Left forelimb (tissue), 1 donor: ENCODE measurements around the gene SLC23A2.
"Not testable (repeated sequence)": the region's sequence is repeated elsewhere in the genome, so short reads cannot be mapped to it uniquely, and the experiment has no call there.

Experiments used
- DNase-seq: peaks from one replicate; pipeline ENCODE4 v3.0.0-alpha.2; 2018; ENCODE audit warnings: low spot score

Gene SLC23A2

DNA sequence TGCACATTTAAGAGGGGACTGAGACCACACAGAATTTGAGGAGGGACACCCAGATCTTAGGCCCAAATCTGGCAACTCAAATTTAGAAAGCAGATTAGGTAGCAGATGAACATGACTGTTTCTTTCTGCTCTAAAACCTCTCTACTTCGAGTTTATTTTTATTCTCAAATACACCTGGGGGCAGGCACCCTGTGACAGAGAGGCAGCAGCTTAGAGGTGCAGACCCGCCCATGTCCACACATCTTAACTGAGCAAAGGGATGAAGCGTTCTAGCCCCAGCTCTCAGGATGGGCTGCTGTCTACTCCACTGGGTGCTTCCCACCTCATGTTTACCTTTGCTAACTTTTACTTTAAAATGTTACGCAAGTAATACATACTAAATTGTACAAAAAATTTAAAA, 125.0 kb downstream of the SLC23A2 start:
- DNase-seq, result no peak

DNA sequence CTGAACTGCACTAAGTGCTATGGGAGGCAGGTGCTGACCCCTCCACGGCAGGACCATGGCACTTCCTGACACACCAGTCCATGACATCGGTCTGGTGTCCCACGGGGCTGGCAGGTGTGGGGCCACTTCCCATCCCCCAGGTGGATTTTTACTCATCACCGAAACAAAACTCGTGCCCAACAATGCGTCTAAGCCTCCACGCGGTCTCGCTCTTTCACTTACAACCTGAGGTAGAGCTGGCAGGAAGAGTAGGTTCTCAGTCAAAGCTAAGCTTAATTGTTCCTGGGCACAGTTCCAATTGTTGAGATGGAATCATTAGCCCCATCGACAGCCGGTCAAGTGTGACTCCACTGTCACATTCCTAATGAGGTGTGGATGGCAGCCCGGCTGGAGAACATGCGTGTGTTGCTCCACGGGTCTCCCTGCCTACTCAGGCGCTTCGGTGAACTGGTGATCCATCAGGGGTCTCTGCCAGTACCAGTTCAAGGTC, 125.7 kb downstream of the SLC23A2 start:
- DNase-seq, result no peak

DNA sequence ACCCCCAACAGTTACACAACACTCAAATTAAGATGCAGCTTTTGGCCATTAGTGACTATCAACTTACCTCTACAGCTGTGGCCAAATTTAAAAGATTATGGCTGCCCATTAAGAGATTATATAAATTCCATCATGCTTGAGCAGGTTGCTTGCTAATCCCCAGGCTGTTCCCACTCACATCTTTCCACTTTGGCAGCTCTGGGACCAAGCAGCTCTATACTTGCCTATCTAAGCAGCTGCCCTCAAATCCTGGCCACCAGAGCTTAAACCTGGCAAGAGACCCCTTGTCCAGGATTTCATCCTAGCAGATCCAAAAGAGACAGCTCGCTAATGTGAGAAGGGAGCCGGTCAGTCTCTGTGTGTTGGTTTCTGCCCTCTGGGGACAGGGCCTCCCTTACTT, 127.9 kb downstream of the SLC23A2 start:
- no peak for DNase-seq

DNA sequence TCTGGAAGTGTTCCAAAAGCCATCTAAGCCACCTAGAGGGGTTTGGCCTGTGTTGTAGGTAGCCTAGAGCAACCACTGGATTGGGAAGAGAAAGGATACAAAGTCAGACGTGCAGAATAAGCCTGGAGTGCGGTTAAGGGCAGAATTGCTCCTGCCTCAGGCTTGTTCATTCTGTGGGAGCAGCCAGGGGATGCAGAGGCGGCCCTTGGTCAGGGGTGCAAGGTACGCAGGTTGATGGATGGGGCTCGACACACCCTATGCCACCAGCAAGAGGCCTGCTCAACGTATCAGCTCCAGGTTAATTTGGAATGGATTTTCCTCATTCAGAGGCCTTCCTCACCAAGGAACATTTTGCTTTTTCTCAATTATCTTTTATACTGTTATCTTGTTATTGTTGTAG, 129.8 kb downstream of the SLC23A2 start:
- no peak for DNase-seq

DNA sequence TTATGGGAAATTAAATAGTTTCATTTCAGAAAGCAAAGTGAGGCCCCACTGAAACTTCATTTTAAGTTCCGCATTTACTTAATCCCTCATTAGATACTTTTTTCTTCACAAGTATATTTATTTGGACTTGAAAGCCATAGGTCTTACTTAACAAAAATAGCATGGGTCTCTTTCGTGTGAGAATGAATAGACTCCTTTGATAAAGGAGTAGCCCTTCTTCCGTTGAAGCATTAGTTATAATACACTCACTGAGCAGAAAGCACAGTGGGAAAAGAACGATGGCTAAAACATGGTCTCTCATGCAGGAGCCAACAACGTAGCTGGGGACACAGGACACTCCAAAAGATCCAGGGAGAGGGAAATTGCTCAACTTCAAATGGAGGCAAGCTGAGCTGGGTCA, 130.4 kb downstream of the SLC23A2 start:
- no peak for DNase-seq

DNA sequence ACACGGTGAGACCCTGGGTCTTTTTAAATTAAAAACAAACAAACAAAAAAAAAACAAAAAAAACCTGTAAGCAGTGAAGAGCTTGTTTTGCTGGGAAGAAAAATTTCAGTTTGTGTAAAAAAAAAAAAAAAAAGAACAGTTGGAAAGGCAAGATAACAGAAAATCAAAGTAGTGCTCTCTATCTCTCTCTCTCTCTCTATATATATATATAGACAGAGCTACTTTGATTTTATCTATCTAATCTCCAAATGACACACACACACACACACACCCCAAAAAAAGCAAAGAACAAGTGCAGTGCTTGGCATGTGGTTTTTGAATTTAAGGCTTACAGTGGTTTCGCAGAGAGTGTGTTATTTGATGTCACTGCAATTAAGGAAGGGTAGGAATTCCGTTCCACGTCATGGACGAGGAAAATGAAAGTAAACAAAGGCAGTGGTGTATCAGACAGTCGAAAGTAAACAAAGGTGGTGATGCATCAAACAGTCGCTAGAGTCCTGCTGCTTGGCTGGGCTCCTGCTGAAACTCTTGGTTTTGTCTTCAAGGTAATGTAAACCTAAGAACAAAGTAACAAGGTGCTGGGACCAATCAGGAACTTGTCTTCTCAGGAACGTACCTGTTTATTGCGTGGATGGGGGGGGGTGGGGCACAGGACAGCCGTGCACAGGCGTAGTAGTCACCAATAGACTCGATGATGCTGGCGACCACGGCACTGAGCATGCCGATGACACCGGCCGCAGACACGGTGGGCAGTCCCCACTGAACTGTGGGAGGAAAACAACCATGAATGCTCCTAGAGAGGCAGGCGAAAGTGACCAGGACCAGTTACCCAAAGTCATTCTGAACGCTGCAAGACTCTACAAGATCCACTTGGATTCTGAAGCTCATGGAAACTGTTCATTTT, 131.8 kb downstream of the SLC23A2 start:
- DNase-seq, result no peak

DNA sequence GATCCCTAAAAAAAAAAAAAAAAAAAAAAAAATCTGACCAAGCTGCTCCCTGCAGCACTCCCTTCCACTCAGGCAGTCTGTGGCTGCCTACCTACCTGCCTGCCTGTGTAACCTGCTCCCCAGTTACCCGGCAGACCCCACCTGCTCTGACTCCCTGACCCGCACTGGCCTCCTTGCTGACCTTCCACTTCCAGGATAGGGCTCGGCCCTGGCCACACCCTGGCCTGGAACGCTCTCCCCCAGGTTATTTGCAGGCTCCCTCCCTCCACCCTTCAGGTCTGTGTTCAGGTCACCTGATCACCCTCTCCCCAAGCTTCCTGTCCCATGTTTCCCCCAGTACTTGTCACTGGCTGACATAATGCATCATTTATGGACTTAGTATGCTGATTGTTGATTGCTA, 134.3 kb downstream of the SLC23A2 start:
- DNase-seq, result no peak

DNA sequence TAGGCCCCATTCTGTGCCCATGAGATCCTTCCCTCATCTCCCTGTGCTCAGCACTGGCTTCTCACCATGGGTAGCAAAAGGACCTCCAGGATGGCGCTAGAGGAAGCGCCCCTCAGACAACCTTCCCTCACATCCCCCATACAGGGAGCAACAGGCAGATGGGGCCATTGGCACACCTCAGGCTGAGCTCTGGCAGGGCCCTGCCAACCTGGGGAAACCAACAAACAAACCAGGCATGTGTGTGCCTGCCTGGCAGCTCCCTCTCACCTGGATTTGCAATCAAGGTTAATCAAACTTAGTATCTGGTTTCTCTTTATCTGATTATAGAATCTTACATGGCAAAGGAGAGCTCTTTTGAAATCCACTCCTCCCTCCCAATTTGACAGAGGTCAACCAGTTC, 134.9 kb downstream of the SLC23A2 start:
- DNase-seq, result no peak

DNA sequence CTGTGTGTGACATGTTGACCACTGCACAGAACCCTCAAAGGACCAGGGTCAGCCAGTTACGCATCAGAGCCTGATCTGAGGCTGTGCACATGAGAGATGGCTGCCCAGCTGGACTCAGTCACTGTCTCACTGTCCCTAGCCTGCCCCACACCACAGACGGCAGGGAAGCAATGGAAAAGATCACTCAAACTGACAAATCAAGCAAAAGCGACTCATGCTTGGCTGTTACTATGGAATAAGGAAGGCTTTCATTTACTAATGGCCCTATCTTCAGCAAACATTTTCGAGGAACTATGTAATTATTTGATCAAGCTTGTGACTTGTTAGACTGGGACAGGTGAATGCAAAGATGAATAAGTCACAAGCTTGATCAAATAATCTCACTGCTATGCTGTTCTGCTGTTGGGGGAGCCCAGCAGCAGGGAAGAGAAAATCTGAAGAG, 137.0 kb downstream of the SLC23A2 start:
- DNase-seq, result no peak

DNA sequence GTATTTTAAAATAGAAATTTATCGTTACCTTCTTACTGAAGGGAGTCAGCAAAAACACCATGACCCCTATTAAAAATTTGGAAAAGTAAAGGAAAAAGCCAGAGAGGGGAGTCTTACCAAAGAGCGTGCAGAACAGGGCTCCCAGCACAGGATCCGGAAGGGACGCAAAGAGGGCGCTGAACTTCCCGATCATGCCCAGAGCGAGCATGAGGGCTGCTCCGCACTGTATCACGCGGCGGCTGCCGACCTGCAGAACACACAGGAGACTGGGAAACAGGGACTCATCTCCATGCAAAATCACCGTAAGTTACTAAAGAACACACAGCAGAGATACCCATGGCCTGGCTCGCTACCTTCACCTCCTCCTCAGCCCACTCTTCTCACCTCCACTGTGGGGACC, 138.6 kb downstream of the SLC23A2 start:
- no peak for DNase-seq

DNA sequence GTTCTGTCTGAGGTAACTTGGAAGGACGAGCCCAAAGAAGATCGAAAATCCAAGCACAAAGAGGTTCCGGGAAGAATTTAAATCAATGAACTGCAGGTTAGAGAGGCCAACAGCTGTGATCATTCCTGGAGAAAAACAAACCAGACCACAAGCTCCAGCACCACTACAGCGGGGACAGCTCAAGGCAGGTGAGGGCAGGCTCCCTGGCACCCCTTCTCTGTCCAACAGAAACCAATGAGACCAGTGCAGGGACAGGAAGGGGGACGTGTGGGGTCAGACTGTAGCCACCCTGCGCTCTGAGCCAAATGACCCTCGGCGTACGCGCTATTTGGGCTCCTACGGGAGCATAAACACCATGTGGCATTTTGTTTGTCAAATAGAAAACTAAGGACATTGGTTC, 139.3 kb downstream of the SLC23A2 start:
- no peak for DNase-seq

DNA sequence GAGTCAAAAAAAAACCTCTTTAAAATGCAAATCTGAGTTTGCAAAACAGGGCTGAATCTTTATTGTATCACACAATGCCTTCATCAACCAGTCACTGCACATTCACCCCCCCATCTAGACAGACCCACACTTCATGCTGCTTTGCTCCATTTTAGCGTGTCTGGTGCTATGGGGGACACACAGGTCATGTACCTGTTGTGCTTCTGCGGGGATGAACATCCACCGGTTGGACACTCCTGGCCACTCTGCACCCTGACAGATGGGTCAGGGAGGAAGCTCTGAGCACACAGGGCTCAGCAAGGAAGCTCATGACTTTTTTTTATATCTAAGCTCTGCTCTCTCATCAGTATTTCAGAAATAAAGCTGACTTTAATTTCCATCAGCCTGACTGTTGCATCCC, 143.3 kb downstream of the SLC23A2 start:
- DNase-seq, result no peak

DNA sequence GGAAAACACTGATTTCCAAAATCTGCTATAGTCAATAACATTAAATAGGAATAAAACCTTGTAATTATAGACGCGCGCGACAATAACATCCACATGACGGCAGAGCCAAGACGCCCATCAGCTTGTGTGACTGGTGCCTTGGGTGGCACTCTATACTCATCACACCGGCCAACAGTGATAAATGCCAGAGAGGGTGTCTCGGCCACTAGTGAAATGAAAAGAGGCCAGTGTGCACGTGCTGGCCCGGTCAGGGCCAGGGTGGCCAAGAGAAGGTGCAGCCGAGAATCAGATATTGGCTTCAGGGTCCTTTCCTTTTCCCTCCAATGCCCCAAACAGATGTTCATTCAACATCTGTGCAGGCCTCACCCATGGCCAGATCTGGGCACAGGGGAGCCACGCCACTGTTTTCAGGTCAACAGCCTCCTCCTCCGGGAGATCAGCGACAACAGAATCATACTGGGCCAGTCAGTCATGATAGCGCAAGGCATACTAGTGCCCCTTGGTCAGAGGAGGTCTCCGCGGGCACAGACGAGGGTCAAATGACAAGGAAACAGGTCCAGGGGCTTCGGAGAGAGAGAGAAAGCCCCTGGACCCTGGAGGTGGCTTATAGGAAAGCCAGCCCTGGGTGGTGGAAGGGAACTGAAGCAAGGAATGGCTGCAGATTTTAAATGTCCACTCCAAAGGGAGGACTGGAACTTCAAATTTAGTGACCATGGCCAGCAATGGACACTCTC, 145.1 kb downstream of the SLC23A2 start:
- no peak for DNase-seq

DNA sequence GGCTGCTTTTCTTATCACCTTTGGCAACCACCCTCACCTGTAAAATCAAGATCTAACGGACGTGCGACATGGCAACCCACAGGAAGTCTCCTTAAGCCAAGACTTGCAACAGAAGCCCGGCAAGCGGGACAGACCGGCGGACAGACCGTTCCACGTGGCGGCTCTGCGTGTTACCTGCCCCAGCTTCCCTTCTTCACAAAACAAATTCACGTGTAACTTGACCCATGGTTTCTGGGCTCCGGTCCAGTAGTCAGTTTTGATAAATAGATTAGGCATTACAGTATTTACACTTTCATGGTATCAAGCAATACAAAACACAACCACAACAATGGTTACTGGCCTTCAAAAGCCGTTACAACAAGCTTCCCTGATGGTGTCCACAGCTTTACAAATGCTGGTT, 145.8 kb downstream of the SLC23A2 start:
- DNase-seq, result no peak

DNA sequence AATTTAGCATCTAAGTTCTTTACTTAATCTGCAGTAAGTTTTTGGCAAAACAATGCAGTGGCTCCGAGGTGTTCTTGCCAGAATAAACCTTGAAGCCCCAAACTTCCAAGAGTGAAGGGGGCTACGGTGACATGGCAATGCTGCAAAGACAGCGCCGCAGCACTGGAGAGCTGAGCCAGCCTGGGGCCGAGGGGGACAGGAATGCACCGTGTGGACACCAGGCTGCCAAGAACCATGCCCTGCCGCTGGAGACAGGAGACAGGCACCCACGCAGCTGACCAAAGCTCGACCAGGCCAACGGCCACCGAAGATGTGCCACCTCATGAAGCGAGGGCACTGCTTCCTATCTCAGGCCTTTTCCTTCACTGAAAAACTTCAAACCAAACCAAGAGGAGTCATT, 146.2 kb downstream of the SLC23A2 start:
- no peak for DNase-seq

DNA sequence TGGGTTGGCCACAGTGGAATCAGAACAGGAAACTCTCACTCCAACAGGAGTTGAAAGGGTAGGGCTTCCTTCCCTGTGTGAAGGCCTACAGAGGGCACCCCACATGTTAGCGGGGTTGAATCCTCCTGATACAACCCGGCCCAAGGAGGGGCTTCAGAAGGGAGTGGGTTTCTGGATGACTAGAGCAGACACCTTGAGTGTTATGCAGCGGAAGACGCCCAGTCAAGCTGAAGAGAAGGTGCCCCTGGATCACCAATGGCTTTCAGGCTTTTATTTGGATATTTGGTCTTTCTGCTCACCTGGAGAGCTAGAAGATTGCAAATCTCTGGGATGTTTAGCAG, 146.8 kb downstream of the SLC23A2 start:
- no peak for DNase-seq

DNA sequence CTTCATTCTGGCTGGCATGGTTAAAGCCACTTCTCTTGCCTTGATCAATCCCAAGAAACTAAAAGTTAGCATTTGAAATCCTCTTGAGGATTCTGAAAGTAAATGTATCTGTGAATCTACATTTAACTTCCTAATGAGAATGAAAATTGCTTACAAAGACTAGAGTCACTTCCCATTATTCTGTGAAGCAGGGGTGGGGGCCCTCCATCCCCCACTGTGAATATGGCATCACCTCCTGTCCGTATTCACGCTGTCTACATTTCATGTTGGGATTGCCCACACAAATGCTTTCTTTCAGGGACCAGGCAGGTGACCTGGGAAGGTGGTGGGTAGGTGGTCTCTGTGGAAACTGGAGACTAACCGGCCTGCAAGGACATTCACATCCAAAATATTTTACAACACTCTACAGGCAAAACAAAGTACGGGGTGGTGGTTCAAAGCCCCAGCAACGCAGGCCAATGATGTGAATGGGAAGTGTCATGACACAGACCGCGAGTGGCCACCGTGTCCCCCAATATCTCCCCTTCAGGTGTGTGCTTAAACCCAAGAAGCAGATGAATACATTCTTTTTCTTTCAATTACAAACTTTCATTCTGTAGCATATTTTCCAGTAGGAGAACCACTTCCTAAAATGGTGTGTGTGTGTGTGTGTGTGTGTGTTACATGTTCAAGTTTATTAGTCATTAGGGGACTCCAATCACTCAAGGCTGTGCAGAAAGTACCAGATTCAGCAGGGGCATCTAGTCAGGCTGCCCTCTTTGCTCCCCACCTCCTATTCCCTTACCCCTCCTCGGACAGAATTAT, 147.4 kb downstream of the SLC23A2 start:
- no peak for DNase-seq

DNA sequence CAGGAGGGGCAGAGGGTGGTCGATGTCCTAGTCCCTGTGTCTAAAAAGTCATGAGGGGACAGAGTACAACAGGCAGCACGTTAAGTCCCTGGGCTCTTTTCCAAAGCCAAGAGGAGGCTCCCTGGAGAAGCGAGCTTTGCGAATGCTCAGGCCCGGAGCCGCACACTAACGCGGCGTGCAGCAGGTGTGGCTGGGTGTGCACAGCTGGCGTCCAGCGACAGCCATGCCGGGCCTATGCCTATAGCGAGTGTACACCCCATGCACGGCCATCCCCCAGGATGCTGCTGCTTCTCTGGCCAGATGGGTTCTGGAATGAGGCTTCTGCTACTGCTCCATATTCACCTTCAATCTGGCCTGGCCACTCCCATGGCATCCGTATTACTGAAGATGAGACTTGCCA, 148.3 kb downstream of the SLC23A2 start:
- DNase-seq, result no peak

DNA sequence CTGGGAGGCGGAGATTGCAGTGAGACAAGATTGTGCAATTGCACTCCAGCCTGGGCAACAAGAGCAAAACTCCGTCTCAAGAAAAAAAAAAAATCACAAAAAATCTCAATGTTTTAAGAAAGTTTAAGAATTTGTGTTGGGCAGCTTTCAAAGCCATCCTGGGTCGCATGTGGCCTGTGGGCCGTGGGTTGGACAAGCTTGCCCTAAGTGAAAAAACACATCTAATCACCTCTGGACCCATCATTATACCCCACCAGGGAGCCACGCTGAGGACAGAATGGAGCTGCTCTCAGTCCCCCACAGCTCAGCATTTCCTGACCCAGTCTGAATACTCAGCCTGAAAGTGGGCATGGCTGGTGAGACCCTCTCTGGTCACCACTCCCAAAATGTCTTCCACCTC, 150.3 kb downstream of the SLC23A2 start:
- DNase-seq, result no peak

DNA sequence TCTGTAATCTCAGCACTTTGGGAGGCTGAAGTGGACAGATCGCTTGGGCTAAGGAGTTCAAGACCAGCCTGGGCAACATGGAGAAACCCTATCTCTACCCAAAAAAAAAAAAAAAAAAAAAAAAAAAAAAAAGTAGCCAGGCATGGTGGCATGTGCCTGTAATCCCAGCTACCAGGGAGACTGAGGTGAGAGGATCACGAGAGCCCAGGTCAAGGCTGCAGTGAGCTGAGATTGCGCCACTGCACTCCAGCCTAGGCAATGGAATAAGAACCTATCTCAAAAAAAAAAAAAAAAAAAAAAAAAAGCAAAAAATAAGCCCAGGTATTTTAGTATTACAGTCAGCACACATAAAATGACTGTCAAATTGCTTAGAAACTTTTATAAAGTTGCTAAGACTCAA, 152.5 kb downstream of the SLC23A2 start:
- DNase-seq, result not testable (repeated sequence)

DNA sequence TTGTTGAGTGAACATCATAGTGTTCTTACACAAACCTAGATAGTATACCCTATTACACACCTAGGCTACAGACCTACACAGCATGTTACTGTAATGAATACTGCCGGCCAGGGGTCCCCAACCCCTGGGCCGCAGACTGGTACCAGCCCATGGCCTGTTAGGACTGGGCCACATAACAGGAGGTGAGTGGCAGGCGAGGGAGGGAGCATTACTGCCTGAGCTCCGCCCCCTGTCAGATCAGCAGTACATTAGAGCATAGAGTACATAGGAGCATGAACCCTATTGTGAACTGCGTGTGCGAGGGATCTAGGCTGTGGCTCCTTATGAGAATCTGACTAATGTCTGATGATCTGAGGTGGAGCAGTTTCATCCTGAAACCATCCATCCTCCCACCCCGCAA, 153.3 kb downstream of the SLC23A2 start:
- no peak for DNase-seq

DNA sequence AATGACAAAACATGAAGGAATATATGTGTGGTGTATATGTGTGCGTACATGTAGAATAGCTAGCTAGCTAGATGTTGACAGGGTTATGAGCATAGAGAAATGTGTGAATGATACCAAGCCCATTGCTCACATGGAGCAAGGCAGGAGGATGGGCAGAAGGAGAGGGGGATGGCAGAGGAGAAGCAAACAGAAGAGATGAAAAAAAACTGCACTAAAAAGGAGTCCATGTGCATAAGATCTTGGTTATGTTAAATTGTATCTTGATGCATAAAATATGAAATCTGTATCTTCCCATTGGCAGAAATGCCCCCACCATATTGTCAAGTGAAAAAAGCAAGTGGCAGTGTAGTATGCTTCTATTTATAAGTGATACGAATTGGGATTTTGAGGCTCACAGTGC, 154.5 kb downstream of the SLC23A2 start:
- DNase-seq, result no peak
